H1 (cell line): Measurements from ENCODE around the gene AGPAT4.

Experiments used
- CBX8 ChIP-seq: fragments of 300-800, 300-1000 bp; sonication (generic); IDR thresholded peaks from 2 replicates; pipeline ENCODE4 v1.7.1; 2016; ENCODE audit warnings: low read depth, low read length, borderline replicate concordance
- CEBPB ChIP-seq: IDR thresholded peaks from 2 replicates; pipeline ENCODE4 v1.6.1; 2012; ENCODE audit warnings: low read depth, low read length
- CREB1 ChIP-seq: IDR thresholded peaks from 2 replicates; pipeline ENCODE4 v1.6.1; 2012; ENCODE audit warnings: inconsistent platforms
- EGR1 ChIP-seq: IDR thresholded peaks from 2 replicates; pipeline ENCODE4 v1.6.1; 2011; ENCODE audit warnings: low read depth, low read length, borderline replicate concordance
- EP300 ChIP-seq, 2 experiments: IDR thresholded peaks; 1 replicate in 1 of 2; 2 replicates in 1 of 2; pipeline ENCODE4 v1.6.1; 2011 to 2012; ENCODE audit warnings: low read depth in 2 of 2, low read length in 2 of 2, mild to moderate bottlenecking in 2 of 2, borderline replicate concordance in 1 of 2, inconsistent platforms in 1 of 2, moderate library complexity in 1 of 2
- GABPA ChIP-seq: IDR thresholded peaks from 2 replicates; pipeline ENCODE4 v1.6.1; 2011; ENCODE audit warnings: mild to moderate bottlenecking, low read length, moderate library complexity, borderline replicate concordance; ENCODE audit not compliant: insufficient read depth
- HDAC6 ChIP-seq: IDR thresholded peaks from one replicate; pipeline ENCODE4 v1.7.1; 2012; ENCODE audit warnings: low read depth, mild to moderate bottlenecking, inconsistent platforms, low read length, moderate library complexity
- NRF1 ChIP-seq: IDR thresholded peaks from 2 replicates; pipeline ENCODE4 v1.6.1; 2011; ENCODE audit warnings: mild to moderate bottlenecking, low read depth, low read length, improper control_type of control experiment
- POLR2A ChIP-seq, 2 experiments: IDR thresholded peaks; 1 replicate in 1 of 2; 2 replicates in 1 of 2; pipeline ENCODE4 v1.6.1; 2011; ENCODE audit warnings: low read depth in 2 of 2, low read length in 2 of 2, mild to moderate bottlenecking in 2 of 2; ENCODE audit errors: control extremely low read depth in 1 of 2
- ZNF274 ChIP-seq: IDR thresholded peaks from 2 replicates; pipeline ENCODE4 v1.7.0; 2012; ENCODE audit warnings: low read length, borderline replicate concordance; ENCODE audit errors: extremely low read depth
- TF ChIP-seq, protein P1 (sequence below): IDR thresholded peaks from 2 replicates; pipeline ENCODE4 v1.6.1; 2011; ENCODE audit warnings: low read depth, mild to moderate bottlenecking, low read length; ENCODE audit not compliant: insufficient read depth
- TF ChIP-seq, protein P2 (sequence below), 3 experiments: IDR thresholded peaks; 1 replicate in 2 of 3; 2 replicates in 1 of 3; pipeline versions ENCODE4 v1.5.1 to v1.6.1; 2011; ENCODE audit warnings: low read length in 3 of 3, mild to moderate bottlenecking in 3 of 3, inconsistent platforms in 2 of 3, low read depth in 1 of 3, moderate library complexity in 1 of 3; ENCODE audit not compliant: insufficient read depth in 1 of 3; ENCODE audit errors: control extremely low read depth in 1 of 3
- TF ChIP-seq, protein P3 (sequence below): IDR thresholded peaks from 2 replicates; pipeline ENCODE4 v1.6.1; 2011; ENCODE audit warnings: low read length, improper control_type of control experiment

DNA sequence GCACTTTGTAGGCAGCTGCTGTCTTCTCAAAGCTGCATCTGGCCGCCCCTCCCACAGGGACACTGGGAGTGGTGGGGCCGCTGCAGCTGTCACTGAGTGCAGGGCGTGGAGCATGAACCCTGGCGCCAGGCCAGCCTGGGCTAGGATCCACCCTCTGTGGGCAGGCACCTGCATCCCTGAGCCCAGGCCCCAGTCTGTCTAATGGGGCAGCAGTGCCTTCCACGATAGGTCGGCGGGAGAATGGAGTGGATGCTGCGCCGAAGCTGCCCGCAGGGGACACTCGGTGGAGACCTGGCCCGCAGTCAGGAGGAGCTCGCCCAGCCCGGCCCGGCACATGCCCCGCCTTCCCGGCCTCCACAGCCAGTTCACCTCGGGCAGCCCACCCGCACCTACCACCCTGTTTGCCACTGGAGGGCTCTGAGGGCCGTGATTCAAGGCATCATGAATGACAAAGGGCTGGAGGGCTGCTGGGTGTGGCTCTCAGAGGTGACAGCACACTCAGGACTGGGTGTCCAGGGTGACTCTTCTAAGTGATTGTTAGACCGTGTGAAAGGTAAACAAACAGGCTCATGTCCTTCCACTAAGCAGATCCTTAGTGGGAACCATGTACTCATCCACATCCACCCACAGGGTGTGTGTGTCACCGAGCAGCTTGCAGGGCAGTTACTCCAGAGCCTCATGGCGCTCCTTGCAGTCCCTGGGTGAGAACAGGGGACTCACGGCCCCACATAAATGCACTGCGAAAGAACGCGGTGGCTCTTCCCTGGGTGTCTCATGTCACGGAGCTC is 133.9 kb downstream of the AGPAT4 start:
- TF ChIP-seq ZNF274 (no peak), CREB1 (no peak), EGR1 (no peak), POLR2A (IDR thresholded peaks at IDR 0.05; ENCODE audit: control extremely low read depth in 1 of 2, low read depth in 2 of 2, low read length in 2 of 2) (no peak; a peak in 1 of 3 replicates), CEBPB (no peak), EP300 (IDR thresholded peaks at IDR 0.05; ENCODE audit: borderline replicate concordance in 1 of 2, low read depth in 2 of 2, low read length in 2 of 2) (no peak), HDAC6 (no peak), NRF1 (no peak), GABPA (no peak), CBX8 (no peak)
- TF ChIP-seq, protein P1, sequence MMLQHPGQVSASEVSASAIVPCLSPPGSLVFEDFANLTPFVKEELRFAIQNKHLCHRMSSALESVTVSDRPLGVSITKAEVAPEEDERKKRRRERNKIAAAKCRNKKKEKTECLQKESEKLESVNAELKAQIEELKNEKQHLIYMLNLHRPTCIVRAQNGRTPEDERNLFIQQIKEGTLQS = no peak
- TF ChIP-seq, protein P2, sequence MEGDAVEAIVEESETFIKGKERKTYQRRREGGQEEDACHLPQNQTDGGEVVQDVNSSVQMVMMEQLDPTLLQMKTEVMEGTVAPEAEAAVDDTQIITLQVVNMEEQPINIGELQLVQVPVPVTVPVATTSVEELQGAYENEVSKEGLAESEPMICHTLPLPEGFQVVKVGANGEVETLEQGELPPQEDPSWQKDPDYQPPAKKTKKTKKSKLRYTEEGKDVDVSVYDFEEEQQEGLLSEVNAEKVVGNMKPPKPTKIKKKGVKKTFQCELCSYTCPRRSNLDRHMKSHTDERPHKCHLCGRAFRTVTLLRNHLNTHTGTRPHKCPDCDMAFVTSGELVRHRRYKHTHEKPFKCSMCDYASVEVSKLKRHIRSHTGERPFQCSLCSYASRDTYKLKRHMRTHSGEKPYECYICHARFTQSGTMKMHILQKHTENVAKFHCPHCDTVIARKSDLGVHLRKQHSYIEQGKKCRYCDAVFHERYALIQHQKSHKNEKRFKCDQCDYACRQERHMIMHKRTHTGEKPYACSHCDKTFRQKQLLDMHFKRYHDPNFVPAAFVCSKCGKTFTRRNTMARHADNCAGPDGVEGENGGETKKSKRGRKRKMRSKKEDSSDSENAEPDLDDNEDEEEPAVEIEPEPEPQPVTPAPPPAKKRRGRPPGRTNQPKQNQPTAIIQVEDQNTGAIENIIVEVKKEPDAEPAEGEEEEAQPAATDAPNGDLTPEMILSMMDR (IDR thresholded peaks at IDR 0.05; ENCODE audit: control extremely low read depth in 1 of 3, insufficient read depth in 1 of 3, low read depth in 1 of 3, low read length in 3 of 3) = peak in 2 of 3 experiments; percentile 4 to 9; a peak in 3 of 4 replicates
- TF ChIP-seq, protein P3, sequence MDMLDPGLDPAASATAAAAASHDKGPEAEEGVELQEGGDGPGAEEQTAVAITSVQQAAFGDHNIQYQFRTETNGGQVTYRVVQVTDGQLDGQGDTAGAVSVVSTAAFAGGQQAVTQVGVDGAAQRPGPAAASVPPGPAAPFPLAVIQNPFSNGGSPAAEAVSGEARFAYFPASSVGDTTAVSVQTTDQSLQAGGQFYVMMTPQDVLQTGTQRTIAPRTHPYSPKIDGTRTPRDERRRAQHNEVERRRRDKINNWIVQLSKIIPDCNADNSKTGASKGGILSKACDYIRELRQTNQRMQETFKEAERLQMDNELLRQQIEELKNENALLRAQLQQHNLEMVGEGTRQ = no peak
